Myocyte (in vitro differentiated cells): Measurements from ENCODE around the gene CLDN22. TPM values are rescaled to one million over a fixed set of nuclear protein-coding genes. Genes with fewer than 3 reads are reported as not detected.
A peak's percentile ranks its signal among the peaks of the same experiment; 100 is the strongest.

Experiments used
- DNase-seq: peaks from one replicate; pipeline ENCODE4 v3.0.0-alpha.2; 2012; ENCODE audit warnings: low read depth
- polyA plus RNA-seq: library from polyadenylated mRNA; unstranded; fragments of >200 nt; gene quantifications from one replicate; pipeline ENCODE4 v1.2.1, GENCODE V29; 2012; ENCODE audit warnings: missing spikeins
- total RNA-seq: library from RNA; depleted of rRNA; stranded (reverse); fragments of >200 nt; gene quantifications from 2 replicates; pipeline ENCODE4 v1.2.3, GENCODE V29; 2014

CLDN22 gene
- not detected in 2 replicates for total RNA-seq
- polyA plus RNA-seq, result 0.05 TPM

DNA sequence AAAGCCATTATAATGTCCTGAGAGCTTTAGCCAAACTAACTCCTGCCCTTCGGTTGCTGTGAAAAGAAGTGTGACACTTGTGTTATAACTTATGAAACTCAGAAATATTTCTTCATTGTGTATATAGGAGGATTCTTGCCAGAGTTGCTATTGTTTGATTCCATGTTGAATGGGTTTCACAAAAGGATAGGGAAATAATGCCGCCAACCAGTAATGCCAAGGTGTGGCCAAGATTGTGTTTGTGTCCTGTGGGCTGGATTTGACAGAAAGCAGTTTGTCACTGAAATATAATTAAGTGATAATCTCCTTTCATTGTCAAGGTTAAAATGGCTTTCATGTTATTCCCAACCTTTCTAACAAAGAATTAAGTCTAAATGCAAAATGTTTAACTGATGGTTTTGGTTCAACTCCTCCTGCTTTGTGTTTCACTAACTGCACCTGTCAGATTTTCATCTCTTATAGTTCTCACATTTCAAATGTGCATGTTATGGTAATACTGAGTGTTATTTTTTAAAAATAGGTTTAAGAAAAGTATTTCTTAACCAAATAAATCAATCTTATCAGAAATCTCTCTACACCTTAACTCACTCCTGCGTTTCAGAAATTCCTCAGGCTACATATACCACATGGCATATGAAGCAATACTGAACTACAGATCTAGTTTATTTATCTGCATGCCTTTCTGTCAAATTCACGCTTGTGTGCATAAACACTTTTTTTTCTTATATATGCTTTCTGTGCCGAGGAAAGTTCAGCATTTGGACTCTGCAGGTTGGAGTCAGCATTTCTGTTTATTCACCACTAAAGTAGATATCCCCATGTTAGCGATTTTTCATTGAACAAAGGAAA, at the start of gene CLDN22:
TSS of gene CLDN22 (minus strand) at position 66 of the 849 bp plus-strand sequence. CDS start at position 8, 58 bp downstream.
- peak; percentile 8 for DNase-seq

DNA sequence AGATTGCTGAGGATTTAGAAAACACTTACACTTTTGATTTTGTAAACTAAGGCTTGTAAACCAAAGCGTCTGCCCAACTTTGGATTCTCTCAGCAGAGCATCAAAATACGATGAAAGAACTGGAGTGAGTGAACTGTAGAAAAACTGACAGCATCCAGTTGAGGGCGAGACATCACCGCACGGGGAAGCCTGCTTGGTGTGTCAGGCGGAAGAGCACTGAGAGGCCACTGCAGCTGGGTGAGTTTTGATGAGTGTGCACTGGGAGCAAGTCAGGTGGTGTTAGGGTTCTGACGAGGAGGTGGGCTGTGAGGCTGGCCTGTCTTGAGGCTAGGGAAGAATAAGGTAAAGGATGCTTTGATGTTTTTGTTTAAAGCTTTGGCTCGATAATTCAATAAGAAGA, 49.0 kb upstream of the CLDN22 start:
- no peak for DNase-seq

DNA sequence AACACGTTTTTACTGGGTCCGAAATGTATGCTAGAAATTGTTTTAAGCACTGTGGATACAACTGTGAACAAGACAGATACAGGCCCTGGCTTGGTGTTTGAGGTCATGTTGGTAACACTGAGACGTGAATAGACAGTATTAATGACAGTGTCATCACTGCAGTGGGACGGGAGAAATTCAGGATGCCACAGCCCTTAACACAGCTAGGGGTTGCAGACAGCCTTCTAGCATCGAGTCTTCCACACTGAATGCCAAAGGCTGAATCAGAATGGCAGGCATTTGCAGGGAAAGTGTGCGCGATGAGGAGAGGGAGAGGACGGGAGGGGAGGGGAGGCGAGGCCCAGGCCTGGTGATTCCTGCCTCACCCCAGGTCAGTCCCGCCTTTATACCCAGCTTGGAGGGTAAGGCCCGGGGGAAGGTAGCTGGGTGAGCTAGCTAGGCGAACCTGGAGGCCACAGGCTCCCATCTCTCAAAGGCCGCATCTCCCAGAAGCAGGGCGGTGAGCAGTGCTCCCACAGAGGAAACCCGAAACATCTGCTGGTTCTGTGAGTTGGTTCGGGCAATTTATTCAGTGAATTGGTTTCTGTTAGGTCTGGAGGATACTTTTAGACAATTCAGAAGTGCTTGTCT, 46.2 kb upstream of the CLDN22 start:
- DNase-seq, result no peak

DNA sequence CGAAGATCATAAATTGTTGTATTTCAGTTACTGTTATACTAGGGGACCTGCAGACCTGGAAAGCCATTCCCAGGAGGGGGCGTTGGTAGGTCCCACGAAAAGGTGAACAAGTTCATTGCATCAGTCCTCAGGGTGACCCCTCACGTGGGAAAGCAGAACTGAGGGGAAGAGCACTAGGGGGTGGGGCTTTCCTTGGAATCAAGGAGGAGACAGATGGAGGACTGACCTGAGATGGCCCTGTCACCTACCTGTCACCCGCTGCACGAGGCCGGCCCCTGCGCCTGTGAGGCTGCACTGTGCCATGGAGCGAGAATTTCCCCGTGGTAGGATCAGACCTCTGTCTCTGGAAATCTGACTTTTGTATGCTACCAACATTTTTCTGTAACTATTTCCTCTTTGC, 43.9 kb upstream of the CLDN22 start:
- DNase-seq, result no peak

- DNase-seq, result no peak
Observed at GRCh38 chr4:183362916-183363542, 43.0 kb upstream of the CLDN22 start.

DNA sequence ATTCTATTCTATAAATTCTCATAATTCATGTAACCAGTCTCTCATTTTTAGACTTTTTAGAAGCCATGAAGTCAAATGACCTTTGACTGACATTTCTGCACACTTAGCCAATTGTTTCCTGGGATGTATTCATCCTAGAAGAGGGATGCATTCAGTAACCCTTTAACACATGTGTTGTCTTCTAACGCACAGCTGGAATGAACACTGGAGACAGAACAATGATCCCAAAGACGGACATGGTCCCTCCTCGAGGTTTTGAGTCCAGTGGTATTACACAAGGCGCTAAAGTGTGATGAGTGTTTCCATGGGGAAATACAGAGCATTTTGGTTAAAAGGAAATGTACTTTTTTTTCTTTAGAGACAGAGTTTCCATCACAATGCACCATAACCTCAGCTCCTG, 42.0 kb upstream of the CLDN22 start:
- no peak for DNase-seq

DNA sequence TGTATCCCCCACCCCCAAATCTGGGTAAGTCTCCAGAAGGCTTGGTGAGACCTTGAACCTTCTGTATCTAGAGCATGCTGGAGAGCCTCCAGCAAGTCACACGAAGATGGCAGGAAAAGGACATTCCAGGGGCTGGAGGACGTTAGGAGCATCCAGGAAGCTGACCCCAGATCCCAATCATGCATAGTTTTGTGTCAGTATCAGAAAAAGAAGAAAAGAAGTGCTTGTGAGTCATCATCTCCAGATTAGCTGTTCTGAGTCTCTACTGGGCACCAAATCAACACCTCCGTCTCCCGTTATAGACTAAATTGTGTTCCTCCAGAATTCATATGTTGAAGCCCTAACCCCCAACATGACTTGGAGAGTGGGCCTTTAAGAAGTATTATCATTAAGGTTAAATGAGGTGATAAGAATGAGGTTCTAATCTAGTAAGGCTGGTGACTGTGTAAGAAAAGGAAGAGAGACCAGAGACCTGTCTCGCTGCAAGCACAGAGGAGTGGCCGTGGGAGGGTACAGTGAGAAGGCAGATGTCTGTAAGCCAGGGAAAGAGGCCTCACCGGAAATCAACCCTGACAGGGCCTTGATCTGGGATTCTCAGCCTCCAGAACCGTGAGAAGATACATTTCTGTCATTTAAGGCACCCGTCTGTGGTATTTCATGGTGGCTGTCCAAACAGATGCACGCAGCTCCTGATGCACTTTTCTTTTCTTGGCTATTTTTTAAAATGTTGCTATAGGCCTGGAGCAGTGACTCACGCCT, 40.3 kb upstream of the CLDN22 start:
- no peak for DNase-seq

DNA sequence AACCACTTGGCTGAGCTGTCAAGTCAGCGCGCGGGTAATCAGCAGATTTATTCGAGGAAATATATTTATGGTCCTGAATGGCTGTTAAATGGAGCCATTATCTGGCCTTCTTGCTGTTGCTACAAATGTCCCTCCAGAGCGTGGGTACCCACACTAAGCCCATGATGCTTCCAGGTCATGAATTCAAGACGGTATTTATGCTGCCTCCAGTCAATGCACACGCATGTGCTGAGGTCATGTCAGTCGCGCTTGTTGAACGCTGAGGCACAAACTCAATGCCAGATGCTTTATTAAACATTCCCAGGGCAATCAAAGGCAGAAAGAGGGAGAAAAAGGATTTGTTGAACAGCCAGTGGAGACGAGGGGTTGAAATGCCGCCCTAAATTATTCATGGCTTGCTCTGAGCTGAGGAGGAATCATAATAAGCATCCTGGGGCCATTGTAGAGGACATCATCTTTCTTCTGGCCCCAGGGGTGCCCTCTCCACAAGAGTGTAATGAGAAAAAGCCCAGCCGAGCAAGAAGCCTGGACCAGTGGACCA, 38.2 kb upstream of the CLDN22 start:
- no peak for DNase-seq

DNA sequence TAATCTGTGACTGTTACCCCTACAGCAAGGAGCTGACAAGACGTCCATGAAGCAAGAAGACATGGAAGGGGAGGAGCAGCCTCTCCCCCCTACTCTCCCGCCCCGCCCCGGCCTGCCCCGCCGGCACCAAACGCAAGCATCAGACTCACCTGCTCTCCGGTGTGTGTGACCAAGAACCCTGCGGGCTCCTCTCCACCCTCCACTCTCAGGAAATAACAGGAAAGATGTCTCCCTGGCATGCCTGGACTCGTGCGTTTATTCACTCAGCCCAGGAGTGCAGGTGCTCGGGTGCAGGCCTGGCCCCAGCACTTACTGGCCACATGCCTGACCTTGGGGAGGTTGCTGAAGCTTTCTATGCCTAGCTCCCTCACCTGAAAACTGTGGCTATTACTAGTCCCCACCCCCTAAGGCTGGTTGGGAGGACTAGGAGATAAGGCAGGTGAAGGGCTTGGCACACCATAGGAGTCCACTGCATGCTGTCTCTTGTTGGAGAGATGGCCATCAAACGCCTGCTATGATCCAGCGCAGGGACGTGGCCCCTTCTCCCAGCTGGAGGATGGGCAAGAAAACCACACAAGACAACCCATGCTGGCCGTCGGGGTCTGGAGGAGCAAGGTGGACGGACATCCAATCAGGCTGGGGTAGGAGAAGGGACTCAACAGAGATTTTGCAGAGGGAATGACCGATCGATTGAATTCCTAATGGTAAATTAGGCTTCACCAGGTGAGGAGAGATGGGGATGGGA, 37.0 kb upstream of the CLDN22 start:
- no peak for DNase-seq

- DNase-seq, result no peak
Observed at GRCh38 chr4:183356173-183356830, 36.2 kb upstream of the CLDN22 start.

DNA sequence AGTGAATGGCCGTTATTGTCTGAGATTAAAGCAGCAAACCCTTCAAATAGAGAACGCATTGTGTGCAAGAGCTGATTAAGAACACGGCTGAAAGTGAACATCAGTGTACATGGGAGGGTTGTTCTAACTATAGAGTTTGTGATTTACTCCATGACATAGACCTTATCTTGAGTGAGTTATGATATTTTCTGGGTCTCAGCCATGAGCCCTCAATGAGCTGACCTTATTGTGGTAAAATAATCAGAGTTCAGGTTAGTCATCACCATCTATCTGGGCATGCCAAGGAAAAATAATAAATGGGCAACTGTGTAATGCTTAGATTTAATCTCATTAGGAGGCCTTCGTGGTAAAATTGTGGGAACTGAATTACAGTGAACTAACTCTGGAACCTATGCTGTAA, 35.3 kb upstream of the CLDN22 start:
- DNase-seq, result no peak

GRCh38 chr4:183354219-183354618, 34.1 kb upstream of the CLDN22 start:
- no peak for DNase-seq

DNA sequence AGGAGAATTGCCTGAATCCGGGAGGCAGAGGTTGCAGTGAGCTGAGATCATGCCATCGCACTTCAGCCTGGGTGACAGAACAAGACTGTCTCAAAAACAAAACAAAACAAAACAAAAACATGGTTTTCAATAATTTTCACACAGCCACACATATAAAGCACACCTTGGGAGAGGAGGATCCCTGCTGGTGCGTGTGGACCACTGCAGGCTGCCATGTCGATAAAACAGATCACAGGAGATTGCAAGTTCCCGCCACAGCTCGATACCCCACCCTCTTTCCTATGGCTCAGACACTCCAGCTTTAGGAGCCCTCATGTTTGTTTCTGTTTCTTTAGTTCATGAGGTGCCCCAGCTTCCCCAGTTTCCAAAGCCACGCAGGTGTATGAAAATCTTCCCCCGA, 33.5 kb upstream of the CLDN22 start:
- DNase-seq, result no peak

- no peak for DNase-seq
Observed at GRCh38 chr4:183352546-183352945, 32.5 kb upstream of the CLDN22 start.

DNA sequence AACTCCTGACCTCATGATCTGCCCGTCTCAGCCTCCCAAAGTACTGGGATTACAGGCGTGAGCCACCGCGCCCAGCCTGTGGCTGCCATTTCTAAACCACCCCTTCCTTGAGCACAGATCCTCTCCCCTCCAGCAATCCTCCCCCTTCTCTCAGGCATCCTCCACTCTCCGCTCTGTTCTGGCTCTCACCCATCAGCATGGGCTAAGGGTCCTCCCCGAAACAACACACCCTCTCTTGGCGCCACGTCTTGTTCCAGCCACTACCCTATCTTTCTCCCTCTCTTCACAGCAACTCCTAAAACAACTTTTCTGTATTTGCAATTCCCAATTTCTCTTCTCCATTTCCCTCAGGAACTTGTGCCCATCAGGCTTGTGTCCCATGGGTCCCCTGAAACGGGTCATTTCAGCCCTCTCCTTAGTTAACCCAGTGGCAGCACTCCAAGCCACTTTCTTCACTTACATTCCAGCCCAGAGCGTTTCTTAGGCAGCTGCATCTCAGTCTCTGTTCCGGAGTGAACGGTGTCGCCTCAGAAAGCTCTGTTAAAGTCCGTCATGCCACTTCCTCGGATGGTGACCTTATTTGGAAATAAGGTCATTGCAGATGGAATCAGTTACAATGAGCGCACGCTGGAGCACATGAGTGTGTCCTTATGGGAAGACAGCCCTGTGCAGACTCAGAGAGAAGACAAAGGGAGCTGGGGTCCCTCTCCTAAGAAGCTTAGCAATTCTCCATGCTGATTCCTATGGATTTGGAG, 30.4 kb upstream of the CLDN22 start:
- DNase-seq, result no peak

DNA sequence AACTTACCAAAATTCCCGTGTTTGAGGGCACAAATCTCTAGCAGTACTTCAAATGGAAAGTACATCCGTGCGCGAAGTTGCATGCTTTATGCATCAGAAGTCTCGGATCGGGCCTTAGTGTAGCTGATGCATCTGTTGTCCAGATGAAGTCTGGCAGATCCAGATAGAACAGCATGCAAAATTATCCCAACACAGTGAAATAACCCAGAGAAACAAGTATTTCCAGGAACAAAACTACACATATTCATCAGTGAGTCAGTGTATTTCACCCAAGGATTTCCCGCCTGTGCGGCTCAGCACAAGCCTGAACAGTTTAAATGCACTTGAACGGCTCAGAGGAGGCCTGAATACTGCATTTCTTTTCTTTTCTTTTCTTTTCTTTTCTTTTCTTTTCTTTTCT, 29.6 kb upstream of the CLDN22 start:
- DNase-seq, result no peak

DNA sequence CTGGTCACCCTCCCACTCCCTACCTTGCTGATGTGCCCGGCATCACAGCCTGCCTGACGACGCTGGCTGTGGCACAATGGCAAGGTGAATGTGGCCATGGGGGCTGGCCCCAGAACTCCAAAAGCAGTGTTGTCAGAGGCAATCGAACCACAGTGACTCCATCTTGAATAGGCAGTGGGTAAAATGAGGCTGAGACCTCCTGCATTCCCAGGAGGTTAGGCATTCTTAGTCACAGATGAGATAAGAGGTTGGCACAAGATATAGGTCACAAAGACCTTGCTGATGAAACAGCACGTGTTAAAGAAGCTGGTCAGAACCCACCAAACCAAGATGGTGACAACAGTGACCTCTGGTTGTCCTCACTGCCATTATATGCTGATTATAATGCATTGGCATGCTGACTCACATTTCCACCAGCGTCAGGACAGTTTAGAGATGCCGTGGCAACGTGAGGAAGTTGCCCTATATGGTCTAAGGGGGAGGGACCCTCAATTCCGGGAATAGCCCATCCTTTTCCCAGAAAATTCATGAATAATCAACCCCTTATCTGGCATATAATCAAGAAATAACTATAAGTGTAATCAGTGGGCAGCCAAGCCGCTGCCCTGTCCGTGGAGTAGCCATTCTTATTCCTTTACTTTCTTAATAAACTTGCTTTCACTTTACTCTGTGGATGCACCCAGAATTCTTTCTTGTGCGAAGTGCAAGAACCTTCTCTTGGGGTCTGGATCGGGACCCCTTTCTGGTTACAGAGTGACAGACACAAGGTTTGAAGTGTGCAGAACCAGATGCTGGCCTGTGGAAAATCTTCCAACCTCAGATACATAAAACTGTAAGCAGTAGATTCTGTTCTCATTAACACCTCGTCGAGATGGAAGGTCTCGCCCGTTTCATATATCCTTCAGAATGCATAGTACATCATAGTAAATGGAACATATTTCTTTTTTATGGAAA, 28.9 kb upstream of the CLDN22 start:
- DNase-seq, result peak; percentile 61

GRCh38 chr4:183348136-183348535, 28.1 kb upstream of the CLDN22 start:
- DNase-seq, result no peak
